ENCODE measurements around the gene FN1. TPM values are rescaled to one million over a fixed set of nuclear protein-coding genes. Genes with fewer than 3 reads are reported as not detected.

The FN1 gene
- total RNA-seq, 2 donors from 2014 or later: 369 to 1,092 TPM

GRCh38 chr2:215374002-215374401, 61.9 kb downstream of the FN1 start:
- no peak for DNase-seq (ENCODE audit: low spot score)
- peaks cover 50% of the 10 kb centered on the region for H3K36me3 ChIP-seq
- no peak overlapping the region for H3K27ac ChIP-seq
- no peaks in the 10 kb centered on the region for H3K4me1 ChIP-seq
- H3K27me3 ChIP-seq: no peaks in the 10 kb centered on the region
- H3K9me3 ChIP-seq: no peaks in the 10 kb centered on the region
- no peak overlapping the region for H3K4me3 ChIP-seq
- TF ChIP-seq CTCF (IDR thresholded peaks at IDR 0.05): no peak

- no peak for DNase-seq (ENCODE audit: low spot score)
- TF ChIP-seq CTCF (IDR thresholded peaks at IDR 0.05): no peak
- H3K4me3 ChIP-seq: no peak overlapping the region
- no peaks in the 10 kb centered on the region for H3K27me3 ChIP-seq
- H3K9me3 ChIP-seq: no peaks in the 10 kb centered on the region
- no peaks in the 10 kb centered on the region for H3K4me1 ChIP-seq
- peaks cover 45% of the 10 kb centered on the region for H3K36me3 ChIP-seq
- no peak overlapping the region for H3K27ac ChIP-seq
These were observed 62.8 kb downstream of the FN1 start for GRCh38 chr2:215372968-215373649.

GRCh38 chr2:215371915-215372897, 63.7 kb downstream of the FN1 start:
- DNase-seq (ENCODE audit: low spot score): no peak
- H3K27ac ChIP-seq: no peak overlapping the region
- no peaks in the 10 kb centered on the region for H3K9me3 ChIP-seq
- no peaks in the 10 kb centered on the region for H3K4me1 ChIP-seq
- TF ChIP-seq CTCF (IDR thresholded peaks at IDR 0.05): no peak
- no peak overlapping the region for H3K4me3 ChIP-seq
- H3K27me3 ChIP-seq: no peaks in the 10 kb centered on the region
- peaks cover 43% of the 10 kb centered on the region for H3K36me3 ChIP-seq

GRCh38 chr2:215370112-215370965, 65.5 kb downstream of the FN1 start:
- no peak for DNase-seq (ENCODE audit: low spot score)
- Histone ChIP-seq H3K9me3 (no peaks in the 10 kb centered on the region), H3K4me1 (no peaks in the 10 kb centered on the region), H3K36me3 (peaks cover 43% of the 10 kb centered on the region), H3K4me3 (no peak overlapping the region), H3K27me3 (no peaks in the 10 kb centered on the region), H3K27ac (no peak overlapping the region)
- no peak for TF ChIP-seq CTCF (IDR thresholded peaks at IDR 0.05)

- no peaks in the 10 kb centered on the region for H3K4me1 ChIP-seq
- no peak for DNase-seq (ENCODE audit: low spot score)
- no peaks in the 10 kb centered on the region for H3K27me3 ChIP-seq
- no peak overlapping the region for H3K4me3 ChIP-seq
- TF ChIP-seq CTCF (IDR thresholded peaks at IDR 0.05): no peak
- H3K27ac ChIP-seq: no peak overlapping the region
- peaks cover 43% of the 10 kb centered on the region for H3K36me3 ChIP-seq
- H3K9me3 ChIP-seq: no peaks in the 10 kb centered on the region
These were observed 66.6 kb downstream of the FN1 start for GRCh38 chr2:215369181-215369760.

All from right atrium auricular region (tissue), 2 donors.